Left lobe of liver (tissue), 2 donors: ENCODE results near the gene C2CD4C. TPM values are rescaled to one million over a fixed set of nuclear protein-coding genes. Genes with fewer than 3 reads are reported as not detected.
"Not testable (repeated sequence)": the region's sequence is repeated elsewhere in the genome, so short reads cannot be mapped to it uniquely, and the experiment has no call there.

Experiments used
- ATAC-seq: fragments of 200-7000 bp; cut with Tn5 transposase; one replicate; pipeline ENCODE4 v1.9.1; 2020; ENCODE audit warnings: mild to moderate bottlenecking, moderate library complexity
- DNase-seq: peaks from one replicate; pipeline ENCODE4 v3.0.0-alpha.2; 2020; ENCODE audit warnings: low spot score
- total RNA-seq: library from RNA; stranded (reverse); gene quantifications from one replicate; pipeline ENCODE4 v1.2.1, GENCODE V29; 2021
- donor health status: DM: no; HTN: no; CAD: no; lungs with moderate emphysema.
- donor health status: DM: no; HTN: yes; CAD: no.

Gene C2CD4C
- total RNA-seq, 1 donor from 2014 or later, result 0.33 TPM

DNA sequence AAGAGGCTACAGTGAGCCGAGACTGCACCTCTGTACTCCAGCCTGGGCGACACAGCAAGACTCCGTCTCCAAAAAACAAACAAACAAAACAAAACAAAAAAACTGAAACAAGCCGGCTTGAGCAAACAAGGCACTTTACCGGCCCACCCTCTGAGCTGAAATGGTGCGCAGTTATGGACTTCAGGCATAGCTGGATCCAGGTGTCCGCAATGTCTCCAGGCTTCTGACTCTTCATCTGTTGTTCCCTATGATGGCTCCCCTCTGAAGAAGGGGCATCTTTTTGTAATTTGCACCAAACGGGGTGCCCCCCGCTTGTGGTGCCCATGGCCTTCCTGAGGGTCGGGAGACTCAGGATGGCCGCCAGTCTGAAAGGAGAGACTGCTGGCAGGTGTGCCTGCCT is 6.2 kb downstream of the C2CD4C start:
- ATAC-seq (no peak), DNase-seq (no peak)

DNA sequence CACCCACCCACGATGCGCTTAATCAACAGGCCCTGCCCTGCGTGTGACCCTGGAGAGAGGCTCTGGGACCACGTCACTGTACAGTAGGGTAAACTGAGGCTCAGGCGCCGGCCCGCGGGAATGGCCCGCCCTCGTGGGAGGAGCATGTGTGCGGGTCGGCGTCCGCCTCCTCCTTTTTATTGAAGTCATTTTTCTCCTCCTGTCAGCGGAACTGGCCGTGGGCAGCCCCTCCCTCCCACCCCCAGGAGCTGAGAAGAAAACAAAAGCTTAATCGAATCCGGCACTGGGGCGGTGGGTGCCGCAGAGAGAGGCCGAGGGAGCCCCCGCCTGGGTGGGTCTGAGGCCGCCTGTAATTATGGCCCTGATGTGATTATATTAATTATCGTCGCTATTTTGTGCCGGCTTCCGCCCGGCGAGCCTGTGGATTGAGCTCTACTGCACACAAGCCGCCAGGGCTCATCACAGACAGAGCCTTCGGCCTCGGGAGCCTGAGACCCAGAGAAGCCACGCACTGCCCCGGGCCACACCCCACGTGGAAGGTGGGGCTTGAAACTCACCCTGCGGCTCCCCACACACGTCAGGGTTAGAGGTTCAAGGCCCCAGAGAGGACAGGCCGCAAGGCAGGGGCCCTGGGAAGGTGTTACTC is 7.0 kb downstream of the C2CD4C start:
- DNase-seq (no peak), ATAC-seq (no peak)

DNA sequence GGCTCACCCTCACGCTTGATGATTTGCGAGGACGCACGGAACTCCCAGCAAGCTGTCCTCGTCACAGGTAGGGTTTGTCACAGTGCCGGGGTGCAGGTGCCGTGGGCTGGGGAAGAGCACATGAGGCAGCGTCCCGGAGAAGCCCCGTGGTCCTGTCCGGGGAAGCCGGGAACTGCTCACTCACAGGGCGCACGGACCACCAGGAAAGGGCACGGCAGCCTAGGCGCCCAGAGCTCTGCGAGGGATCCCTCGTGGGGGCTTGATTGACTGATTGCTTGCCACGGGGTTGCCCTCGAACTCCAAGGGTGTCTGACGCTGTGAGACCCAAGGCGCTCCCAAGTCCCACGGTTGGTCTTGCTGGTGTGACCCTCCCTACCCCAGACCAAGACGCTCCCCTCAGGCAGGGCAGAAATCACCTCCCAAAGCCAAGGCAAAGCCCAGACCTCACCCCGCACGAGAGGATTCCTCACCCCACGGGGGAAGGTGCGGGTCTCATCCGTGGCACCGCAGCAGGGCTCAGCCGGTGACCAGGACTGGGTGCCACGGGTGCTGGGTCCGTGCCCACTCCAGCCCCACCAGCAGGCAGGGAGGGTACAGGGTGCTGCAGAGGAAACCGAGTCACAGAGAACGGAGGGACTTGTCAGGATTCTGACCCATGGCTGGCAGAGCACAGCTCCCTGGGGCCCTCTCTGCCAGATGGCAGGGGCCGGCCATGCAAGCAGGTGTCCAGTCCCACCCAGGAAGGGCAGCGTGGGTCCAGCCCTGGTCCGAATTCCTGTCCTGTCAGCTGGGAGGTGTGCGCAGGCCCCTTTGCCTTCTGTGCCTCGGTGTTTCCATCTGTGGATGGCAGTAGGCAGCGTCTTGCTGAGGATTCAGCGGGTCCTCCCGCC is 7.7 kb downstream of the C2CD4C start:
- no peak for ATAC-seq
- DNase-seq, result peak; percentile 40

DNA sequence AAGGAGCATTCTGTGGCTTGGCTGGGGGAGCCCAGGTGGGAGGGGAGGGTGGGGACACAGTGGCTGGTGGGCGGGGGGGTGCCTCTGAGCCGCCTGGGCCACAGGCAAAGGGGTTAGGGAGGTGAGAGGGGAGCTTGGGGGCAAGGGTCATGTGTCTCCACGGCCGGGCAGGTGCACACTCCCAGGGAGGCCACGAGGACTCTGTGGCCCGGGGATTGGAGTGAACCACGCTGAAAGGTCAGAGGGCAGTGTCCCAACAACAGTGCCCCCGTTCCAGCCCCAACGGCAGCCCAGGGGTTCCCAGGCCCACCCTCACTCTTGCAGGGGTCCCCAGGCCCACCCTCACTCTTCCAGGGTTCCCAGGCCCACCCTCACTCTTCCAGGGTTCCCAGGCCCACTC is 9.6 kb downstream of the C2CD4C start:
- DNase-seq, result peak; percentile 35
- ATAC-seq, result no peak

DNA sequence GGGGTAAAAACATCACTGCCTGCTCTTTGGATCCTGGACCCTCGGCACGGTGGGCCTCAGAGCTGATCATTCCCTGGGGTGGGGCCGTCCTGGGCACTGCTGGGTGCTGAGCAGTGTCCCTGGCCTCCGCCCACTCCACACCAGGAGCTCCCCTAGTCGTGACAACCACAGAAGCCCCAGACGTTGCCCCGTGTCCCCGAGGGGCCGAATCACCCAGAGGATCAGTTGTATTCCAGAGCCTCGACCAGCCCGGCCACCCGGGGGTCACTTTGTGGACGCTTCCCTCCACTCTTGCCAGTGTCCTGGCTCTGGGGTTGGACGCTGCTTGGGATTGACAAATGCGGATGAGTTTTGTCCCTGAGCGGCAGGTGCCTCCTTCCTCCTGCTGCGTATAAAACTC is 10.2 kb downstream of the C2CD4C start:
- DNase-seq (peak; percentile 22), ATAC-seq (no peak)

DNA sequence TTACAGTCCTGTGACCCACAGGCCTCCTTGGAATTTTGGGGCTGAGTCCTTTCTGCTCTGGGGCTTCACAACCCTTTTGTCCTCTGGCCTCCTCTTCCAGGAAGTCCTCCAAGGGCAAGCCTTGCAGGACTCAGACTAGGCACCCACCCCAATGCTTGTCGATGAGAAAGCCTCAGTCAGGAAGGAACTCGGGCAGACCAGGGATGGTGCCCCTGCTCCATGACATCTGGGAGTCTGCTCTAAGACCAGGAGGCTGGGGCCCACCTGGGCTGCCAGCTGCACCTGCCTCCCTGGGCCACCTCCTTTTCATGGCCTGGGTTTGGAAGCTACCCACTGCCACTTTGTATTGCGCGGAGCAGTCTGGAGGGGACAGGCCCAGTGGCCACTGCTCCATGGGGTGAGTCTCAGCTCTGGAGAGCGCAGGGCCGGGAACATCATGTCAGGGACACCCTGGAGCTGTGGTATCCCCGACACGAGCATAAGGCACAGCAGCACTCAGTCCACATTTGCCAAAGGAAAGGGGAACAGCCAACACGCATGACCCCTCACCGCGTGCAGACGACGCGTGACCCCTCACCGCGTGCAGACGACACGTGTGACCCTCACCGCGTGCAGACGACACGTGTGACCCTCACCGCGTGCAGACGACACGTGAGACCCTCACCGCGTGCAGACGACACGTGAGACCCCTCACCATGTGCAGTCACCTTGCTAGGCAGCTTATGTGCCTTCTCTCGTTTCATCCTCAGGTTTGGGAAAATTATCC is 10.8 kb downstream of the C2CD4C start:
- DNase-seq (peak; percentile 35), ATAC-seq (no peak)

DNA sequence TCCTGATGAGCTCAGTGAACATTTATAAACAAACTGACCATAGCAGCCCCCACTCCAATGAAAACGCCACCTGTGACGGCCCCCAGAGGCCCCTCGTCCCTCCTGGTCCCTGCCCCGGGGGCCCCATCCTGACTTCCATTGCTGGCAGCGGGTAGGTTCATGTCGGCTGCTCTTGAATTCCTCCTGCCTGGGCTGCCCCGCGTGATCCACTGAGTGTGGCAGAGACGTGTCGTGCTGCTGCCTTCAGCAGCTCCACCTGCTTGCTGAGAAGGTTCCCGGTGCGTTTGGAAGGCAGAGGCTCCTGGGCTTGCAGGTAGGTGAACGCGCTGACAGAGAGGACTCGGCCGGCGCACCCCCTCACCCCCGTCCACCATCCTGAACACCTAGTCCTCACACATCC is 11.6 kb downstream of the C2CD4C start:
- no peak for DNase-seq
- no peak for ATAC-seq

DNA sequence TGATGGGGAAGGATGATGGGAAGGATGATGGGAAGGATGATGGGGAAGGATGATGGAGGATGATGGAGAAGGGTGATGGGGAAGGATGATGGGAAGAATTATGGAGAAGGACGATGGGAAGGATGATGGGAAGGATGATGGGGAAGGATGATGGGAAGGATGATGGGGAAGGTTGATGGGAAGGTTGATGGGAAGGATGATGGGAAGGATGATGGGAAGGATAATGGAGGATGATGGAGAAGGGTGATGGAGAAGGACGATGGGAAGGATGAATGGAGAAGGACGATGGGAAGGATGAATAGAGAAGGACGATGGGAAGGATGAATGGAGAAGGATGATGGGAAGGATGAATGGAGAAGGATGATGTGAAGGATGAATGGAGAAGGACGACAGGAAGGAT is 13.5 kb downstream of the C2CD4C start:
- ATAC-seq, result no peak
- no peak for DNase-seq

DNA sequence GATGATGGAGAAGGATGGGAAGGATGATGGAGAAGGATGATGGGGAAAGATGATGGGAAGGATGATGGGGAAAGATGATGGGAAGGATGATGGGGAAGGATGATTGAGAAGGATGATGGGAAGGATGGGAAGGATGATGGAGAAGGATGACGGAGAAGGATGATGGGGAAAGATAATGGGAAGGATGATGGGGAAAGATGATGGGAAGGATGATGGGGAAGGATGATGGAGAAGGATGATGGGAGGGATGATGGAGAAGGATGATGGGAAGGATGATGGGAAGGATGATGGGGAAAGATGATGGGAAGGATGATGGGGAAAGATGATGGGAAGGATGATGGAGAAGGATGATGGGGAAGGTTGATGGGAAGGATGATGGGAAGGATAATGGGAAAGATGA is 14.1 kb downstream of the C2CD4C start:
- not testable (repeated sequence) for DNase-seq, ATAC-seq

DNA sequence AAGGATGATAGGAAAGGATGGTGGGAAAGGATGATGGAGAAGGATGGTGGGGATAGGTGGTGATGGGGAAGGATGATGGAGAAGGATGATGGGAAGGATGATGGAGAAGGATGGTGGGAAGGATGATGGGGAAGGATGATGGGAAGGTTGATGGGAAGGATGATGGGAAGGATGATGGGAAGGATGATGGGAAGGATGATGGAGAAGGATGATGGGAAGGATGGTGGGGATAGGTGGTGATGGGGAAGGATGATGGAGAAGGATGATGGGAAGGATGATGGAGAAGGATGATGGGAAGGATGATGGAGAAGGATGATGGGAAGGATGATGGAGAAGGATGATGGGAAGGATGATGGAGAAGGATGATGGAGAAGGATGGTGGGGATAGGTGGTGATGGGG is 15.4 kb downstream of the C2CD4C start:
- DNase-seq, ATAC-seq: not testable (repeated sequence)

DNA sequence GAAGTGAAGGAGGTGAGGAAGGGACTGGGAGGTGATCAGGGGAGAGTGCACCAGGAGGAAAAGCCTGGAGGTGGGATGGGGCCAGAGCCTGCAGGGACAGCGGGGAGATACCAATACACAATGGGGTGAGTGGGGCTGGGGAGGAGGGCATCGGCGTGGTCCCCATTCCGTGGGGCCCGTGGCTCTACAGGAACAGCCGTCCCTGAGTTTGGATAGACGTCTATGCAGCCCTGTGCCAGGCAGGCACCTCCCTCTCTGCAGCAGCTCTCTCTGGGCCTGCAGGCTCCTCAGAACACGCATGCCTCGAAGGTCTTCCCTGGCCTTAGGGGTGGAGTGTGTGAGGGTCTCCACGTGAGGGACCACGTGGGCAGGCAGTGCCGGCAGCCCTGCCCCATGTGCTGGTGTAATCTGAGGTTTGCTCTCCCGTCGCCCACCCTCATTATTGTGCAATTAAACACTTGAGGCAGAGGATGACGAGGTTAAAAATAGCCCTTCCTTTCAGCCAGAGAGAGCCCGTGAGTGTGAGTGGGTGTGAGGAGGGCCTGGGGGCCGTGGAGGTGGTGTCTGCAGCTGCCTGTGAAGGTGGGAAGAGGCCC is 16.5 kb downstream of the C2CD4C start:
- DNase-seq, result peak; percentile 24
- ATAC-seq, result no peak

DNA sequence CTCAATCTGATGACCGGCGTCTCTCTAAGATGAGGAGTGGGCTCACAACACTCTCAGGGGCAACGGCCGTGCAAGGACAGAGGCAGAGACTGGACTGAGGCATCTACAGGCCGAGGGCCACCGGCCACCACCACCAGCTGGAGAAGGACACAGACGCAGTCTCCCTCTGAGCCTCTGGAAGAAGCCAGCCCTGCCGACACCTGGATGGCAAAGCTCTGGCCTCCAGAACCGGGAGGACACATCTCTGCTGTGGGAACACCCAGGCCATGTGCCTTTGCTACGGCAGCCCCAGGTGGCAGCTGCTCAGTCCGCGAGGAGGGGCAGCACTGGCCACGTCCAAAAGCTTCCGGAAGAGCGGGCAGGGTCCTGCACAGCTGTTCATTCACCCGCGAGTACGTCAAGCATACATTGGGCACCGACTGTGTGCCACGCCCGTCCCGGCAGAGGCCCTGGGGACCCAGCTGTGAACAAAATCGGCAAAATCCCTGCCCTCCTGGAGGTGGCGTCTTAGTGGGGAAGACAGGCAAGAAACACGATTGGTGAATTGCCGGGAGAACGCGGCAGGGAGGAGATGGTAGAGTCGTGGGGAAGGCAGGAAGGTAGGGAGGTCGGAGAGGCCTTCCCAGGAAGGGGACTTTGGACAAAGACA is 17.1 kb downstream of the C2CD4C start:
- DNase-seq, result peak; percentile 36
- no peak for ATAC-seq

DNA sequence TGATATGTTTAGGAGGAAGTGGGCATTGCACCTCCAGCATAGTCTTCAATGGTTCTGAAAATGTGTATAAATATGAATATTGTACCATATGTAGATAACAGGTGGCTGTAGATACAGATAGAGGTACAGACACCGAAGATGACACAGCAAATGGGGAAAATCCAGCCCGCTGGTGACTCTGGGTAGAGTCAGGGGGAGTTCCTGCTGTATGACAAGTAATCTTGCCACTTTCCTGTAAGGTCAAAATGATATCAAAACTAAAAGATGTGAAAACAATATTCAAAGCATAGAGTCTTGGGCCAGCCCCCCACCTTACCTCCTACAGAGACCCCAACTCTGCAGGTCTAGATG is 17.8 kb downstream of the C2CD4C start:
- no peak for ATAC-seq
- DNase-seq, result no peak

DNA sequence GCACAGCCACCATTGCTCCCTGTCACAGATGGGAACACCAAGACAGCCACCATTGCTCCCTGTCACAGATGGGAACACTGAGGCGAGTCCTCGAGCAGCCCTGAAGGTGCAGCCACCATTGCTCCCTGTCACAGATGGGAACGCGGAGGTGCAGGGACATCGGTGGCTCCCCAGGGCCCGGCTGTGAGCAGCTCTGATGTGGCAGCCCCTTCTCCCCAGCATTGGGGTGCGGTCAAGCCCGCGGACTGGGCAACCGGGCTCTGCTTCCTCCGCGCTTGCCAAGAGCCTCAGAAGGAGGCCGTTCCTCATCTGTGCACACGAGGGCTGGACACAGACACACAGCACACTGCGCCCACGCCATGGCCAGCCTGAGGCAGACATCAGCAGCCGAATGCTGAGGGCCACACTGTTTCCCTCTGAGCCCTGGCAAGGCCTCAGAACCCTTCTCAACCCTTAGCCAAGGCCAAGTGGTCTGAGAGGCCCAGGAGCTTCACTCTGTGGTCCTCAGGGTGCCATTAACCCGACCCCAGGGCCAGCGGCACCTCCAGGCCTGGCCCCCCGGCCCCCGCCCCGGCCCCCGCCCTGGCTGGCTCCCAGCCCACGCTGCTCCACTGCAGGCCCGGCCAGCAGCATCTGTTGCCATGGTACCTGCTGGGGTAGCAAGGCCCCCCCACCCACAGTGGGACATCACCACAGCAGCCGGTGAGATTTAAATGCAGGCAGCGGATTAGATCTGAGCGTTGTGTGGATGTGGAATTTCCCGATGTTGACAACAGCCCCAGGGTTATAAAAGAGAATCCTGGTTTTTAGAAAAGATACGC is 18.4 kb downstream of the C2CD4C start:
- no peak for ATAC-seq
- peak; percentile 30 for DNase-seq

DNA sequence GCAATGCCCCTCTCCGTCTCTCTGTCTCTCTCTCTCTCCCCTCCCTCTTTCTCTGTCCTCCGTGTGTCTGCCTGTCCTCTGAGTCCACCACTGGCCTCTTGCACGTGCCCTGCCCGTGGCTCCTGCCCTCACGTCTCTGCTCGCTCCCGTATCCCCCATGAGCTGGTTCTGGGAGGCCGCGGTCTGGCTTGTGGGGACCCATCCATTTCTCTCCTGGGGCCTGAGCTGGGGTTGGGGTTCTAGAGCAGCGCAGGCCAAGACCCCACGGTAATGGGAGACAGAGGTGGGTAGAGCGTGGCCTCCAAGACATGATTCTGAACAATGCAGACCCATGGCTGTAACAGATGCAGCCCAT is 19.0 kb downstream of the C2CD4C start:
- ATAC-seq, result no peak
- peak; percentile 23 for DNase-seq

DNA sequence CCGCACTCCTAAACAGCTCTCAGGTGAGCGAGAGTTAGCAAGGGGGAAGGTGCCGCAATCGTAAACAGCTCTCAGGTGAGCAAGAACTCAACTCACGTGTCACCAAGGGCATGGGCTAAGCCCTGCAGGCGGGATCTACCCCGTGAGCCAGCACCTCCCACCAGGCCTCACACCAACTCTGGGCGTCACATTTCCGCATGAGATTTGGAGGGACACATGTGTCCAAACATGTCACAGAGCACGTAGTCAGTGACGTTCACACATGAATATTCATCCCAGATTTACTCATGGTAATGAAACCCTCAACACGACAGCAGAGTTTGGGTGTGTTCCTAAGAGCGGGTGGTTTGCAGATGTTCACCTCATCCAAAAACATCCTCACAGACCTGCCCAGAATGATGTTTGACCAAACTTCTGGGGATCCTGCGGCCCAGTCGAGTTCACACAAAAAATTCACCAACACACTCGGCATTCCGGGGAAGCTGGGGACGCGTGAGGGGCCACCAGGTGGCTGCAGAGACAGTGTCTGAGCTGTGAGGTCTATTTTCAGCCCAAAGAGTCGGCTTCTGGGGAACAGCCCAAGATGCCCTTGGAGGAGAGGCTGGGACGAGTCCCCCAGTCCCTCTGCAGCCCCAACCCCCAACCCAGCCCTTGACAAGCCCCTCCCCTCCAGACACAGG is 19.6 kb downstream of the C2CD4C start:
- ATAC-seq, result no peak
- DNase-seq, result peak; percentile 33

DNA sequence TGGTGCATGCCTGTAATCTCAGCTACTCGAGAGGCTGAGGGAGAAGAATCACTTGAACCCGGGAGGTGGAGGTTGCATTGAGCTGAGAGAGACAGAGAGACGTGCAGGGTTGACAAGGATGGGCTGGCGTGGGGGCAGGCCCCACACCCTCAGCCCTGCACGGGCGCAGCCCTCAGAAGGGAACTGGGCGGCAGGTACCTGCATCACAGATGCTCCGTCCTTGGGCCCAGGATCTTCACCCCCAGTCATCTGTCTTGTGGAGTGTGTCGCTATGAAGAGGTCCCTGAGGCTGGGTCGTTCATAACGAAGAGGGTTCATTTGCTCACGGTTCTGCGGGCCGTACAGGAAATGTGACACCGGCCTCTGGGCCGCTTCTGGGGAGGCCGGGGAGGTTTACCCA is 20.3 kb downstream of the C2CD4C start:
- ATAC-seq, result no peak
- peak; percentile 37 for DNase-seq

DNA sequence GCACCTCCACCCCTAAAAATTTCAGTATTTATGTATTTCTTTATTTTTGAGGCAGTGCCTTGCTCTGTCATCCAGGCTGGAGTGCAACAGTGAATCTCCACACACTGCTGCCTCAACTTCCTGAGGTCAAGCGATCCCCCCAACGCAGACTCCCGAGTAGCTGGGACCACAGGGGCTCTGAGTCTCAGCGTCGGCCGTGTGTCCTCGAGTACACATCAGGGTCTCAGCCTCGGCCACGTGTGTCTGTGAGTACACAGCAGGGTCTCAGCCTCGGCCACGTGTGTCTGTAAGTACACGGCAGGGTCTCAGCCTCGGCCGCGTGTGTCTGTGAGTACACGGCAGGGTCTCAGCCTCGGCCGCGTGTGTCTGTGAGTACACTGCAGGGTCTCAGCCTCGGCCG is 21.2 kb downstream of the C2CD4C start:
- ATAC-seq, result no peak

DNA sequence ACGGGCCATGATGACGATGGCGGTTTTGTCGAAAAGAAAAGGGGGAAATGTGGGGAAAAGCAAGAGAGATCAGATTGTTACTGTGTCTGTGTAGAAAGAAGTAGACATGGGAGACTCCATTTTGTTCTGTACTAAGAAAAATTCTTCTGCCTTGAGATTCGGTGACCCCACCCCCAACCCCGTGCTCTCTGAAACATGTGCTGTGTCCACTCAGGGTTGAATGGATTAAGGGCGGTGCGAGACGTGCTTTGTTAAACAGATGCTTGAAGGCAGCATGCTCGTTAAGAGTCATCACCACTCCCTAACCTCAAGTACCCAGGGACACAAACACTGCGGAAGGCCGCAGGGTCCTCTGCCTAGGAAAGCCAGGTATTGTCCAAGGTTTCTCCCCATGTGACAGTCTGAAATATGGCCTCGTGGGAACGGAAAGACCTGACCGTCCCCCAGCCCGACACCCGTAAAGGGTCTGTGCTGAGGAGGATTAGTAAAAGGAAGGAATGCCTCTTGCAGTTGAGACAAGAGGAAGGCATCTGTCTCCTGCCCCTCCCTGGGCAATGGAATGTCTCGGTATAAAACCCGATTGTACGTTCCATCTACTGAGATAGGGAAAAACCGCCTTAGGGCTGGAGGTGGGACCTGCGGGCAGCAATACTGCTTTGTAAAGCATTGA is 22.2 kb downstream of the C2CD4C start:
- peak; percentile 0 for DNase-seq
- ATAC-seq, result not testable (repeated sequence)

More for the DNA sequence above, 21.2 kb downstream of the C2CD4C start:
- DNase-seq, result peak; percentile 21
